Measurements from ENCODE around the gene STAT3. TPM values are rescaled to one million over a fixed set of nuclear protein-coding genes. Genes with fewer than 3 reads are reported as not detected.

Gene STAT3
- polyA plus RNA-seq, 1 of the 3 experiments (the other 2 are of a cell fraction), result 35.7 TPM

DNA sequence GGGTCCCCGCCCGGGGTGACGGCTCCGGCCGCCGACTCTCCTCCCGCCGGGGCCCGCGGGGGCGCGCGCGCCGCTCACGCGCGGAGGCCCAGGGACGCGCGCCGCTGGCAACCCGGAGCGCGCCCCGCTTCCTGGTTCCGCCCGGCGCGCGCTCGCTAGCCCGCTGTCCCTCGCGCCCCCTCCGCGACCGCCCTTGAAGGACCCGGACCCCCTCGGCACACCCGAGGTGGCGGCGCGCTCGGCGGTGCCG, 112.0 kb downstream of the STAT3 start, which contains the start of gene STAT5B (continued):
- TF ChIP-seq, protein P1, sequence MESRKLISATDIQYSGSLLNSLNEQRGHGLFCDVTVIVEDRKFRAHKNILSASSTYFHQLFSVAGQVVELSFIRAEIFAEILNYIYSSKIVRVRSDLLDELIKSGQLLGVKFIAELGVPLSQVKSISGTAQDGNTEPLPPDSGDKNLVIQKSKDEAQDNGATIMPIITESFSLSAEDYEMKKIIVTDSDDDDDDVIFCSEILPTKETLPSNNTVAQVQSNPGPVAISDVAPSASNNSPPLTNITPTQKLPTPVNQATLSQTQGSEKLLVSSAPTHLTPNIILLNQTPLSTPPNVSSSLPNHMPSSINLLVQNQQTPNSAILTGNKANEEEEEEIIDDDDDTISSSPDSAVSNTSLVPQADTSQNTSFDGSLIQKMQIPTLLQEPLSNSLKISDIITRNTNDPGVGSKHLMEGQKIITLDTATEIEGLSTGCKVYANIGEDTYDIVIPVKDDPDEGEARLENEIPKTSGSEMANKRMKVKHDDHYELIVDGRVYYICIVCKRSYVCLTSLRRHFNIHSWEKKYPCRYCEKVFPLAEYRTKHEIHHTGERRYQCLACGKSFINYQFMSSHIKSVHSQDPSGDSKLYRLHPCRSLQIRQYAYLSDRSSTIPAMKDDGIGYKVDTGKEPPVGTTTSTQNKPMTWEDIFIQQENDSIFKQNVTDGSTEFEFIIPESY (IDR thresholded peaks at IDR 0.05; ENCODE audit: borderline replicate concordance, low read depth), result no peak

DNA sequence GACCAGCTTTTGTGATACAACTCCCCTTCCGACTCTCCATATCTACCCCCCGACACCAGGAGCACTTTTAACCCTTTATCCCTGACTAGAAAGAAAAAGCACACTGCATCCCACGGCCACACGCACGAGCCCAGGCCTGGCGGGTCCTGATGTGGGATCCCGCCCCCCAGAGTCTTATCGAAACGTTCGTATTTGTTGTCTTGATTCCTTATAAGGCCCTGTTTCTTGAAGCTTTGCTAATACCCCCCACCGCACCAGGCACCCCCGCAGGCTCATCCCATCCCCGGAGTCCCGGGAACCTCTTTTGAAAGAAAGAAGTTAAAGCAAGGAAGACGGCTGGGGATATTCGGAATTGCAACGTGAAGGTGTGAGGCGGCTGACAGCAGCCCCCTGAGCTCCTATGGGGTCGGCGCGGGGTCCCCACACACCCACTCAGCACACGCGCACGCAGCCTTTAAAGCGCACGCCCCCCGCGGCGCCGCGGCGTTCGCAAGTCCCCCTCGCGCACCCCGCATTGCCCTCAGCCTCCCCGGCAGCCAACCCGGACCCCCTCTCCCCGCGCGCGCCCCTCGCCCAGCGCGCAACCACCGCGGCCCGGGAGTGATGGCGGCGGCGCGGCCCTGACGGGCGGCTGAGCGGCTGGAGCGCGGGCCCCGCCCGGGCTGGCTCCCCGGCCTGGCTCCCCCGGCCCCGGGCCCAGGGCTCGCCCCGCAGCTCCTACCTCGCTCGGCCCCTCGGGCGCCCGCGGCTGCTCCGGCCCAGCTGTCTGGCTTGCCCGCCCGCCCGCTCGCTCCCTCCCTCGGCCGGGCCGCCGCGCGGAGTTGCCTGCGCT, 112.5 kb downstream of the STAT3 start:
- peak overlapping the region; percentile 89 for H3K4me2 ChIP-seq
- H3K9me3 ChIP-seq, result no peaks in the 10 kb centered on the region
- H3K4me1 ChIP-seq (ENCODE audit: control insufficient read depth in 1 of 2, insufficient read depth in 2 of 2, low read depth in 1 of 2, low read length in 1 of 2), result peaks cover 14 to 21% of the 10 kb centered on the region in 2 experiments; a peak in 3 of 4 replicates
- TF ChIP-seq, protein P2, sequence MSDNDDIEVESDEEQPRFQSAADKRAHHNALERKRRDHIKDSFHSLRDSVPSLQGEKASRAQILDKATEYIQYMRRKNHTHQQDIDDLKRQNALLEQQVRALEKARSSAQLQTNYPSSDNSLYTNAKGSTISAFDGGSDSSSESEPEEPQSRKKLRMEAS (IDR thresholded peaks at IDR 0.05; ENCODE audit: low read depth), result peak; percentile 42; the same call in 1 of the 2 replicates
- TF ChIP-seq GATA2 (CRISPR knock-in tag; IDR thresholded peaks at IDR 0.05) (no peak), MXI1 (IDR thresholded peaks at IDR 0.05; ENCODE audit: low read depth, low read length) (peak; percentile 38; the same call in 1 of the 2 replicates), RCOR1 (IDR thresholded peaks at IDR 0.05; ENCODE audit: low read length) (no peak), TEAD4 (IDR thresholded peaks at IDR 0.05; ENCODE audit: borderline replicate concordance, insufficient read depth) (no peak), NRF1 (IDR thresholded peaks at IDR 0.05; ENCODE audit: low read depth, low read length) (no peak), FOSL2 (IDR thresholded peaks at IDR 0.05; ENCODE audit: borderline replicate concordance, low read depth) (no peak), GABPA (IDR thresholded peaks at IDR 0.05; ENCODE audit: low read depth) (no peak)
- TF ChIP-seq, protein P3, sequence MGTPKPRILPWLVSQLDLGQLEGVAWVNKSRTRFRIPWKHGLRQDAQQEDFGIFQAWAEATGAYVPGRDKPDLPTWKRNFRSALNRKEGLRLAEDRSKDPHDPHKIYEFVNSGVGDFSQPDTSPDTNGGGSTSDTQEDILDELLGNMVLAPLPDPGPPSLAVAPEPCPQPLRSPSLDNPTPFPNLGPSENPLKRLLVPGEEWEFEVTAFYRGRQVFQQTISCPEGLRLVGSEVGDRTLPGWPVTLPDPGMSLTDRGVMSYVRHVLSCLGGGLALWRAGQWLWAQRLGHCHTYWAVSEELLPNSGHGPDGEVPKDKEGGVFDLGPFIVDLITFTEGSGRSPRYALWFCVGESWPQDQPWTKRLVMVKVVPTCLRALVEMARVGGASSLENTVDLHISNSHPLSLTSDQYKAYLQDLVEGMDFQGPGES (IDR thresholded peaks at IDR 0.05; ENCODE audit: low read depth, low read length), result no peak
- TF ChIP-seq, protein P4, sequence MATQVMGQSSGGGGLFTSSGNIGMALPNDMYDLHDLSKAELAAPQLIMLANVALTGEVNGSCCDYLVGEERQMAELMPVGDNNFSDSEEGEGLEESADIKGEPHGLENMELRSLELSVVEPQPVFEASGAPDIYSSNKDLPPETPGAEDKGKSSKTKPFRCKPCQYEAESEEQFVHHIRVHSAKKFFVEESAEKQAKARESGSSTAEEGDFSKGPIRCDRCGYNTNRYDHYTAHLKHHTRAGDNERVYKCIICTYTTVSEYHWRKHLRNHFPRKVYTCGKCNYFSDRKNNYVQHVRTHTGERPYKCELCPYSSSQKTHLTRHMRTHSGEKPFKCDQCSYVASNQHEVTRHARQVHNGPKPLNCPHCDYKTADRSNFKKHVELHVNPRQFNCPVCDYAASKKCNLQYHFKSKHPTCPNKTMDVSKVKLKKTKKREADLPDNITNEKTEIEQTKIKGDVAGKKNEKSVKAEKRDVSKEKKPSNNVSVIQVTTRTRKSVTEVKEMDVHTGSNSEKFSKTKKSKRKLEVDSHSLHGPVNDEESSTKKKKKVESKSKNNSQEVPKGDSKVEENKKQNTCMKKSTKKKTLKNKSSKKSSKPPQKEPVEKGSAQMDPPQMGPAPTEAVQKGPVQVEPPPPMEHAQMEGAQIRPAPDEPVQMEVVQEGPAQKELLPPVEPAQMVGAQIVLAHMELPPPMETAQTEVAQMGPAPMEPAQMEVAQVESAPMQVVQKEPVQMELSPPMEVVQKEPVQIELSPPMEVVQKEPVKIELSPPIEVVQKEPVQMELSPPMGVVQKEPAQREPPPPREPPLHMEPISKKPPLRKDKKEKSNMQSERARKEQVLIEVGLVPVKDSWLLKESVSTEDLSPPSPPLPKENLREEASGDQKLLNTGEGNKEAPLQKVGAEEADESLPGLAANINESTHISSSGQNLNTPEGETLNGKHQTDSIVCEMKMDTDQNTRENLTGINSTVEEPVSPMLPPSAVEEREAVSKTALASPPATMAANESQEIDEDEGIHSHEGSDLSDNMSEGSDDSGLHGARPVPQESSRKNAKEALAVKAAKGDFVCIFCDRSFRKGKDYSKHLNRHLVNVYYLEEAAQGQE (IDR thresholded peaks at IDR 0.05; ENCODE audit: low read depth, low read length), result no peak
- TF ChIP-seq, protein P1 (IDR thresholded peaks at IDR 0.05; ENCODE audit: borderline replicate concordance, low read depth), result no peak
- peak; percentile 65 for DNase-seq
- H3K9ac ChIP-seq, result peak overlapping the region; percentile 72
- peaks cover 47% of the 10 kb centered on the region for H3K79me2 ChIP-seq (ENCODE audit: insufficient read depth)
- no peaks in the 10 kb centered on the region for H3K36me3 ChIP-seq (replicated peaks in 1 of 2; ENCODE audit: control insufficient read depth in 1 of 2, insufficient read depth in 2 of 2, low read length in 1 of 2)
- peaks cover 6% of the 10 kb centered on the region for H3F3A ChIP-seq (replicated peaks; ENCODE audit: insufficient read depth)
- peak overlapping the region; percentile 88 for H2AFZ ChIP-seq (ENCODE audit: low read depth)
- 0% methylated on average over 34 of the region's 82 CpGs for WGBS (ENCODE audit: low lambda C conversion rate)
- peaks cover 24% of the 10 kb centered on the region for H4K20me1 ChIP-seq (ENCODE audit: insufficient read depth)
- no peaks in the 10 kb centered on the region for H3K27me3 ChIP-seq (ENCODE audit: insufficient read depth)
- no peaks in the 10 kb centered on the region for H3K9me2 ChIP-seq
- ChIA-PET POLR2A (interaction anchor here (1.3 to 1.4 kb wide), 2 partner anchors 53 to 130 kb away, joined by 3 to 4 read pairs; no protein-coding TSS in a partner anchor), CTCF (interaction anchor here (0.8 to 2.9 kb wide), 7 partner anchors 15 to 148 kb away, joined by 3 to 13 read pairs (median 4); partner anchors contain the start of gene CAVIN1)
- peak overlapping the region; percentile 71 for H3K4me3 ChIP-seq (ENCODE audit: low read depth in 2 of 2, low read length in 1 of 2)
- H3K27ac ChIP-seq (ENCODE audit: low read depth in 2 of 2, low read length in 1 of 2), result peak overlapping the region in 1 of 2 experiments; percentile 56; a peak in 3 of 4 replicates
